ENCODE results near the gene RGCC.

The RGCC gene

GRCh38 chr13:41463838-41464602 is 6.7 kb downstream of the RGCC start:
- Histone ChIP-seq H3K4me3 (ENCODE audit: low read depth, low read length) (no peak overlapping the region), H3K4me2 (ENCODE audit: low read length) (no peak overlapping the region), H3K9me3 (ENCODE audit: control insufficient read depth, low read length) (no peaks in the 10 kb centered on the region), H3K27ac (peak overlapping the region; percentile 19), H3K36me3 (ENCODE audit: control insufficient read depth, insufficient read depth, low read length) (no peaks in the 10 kb centered on the region), H3K27me3 (ENCODE audit: control insufficient read depth, insufficient read depth, low read length) (no peaks in the 10 kb centered on the region), H2AFZ (no peak overlapping the region), H3K9ac (no peak overlapping the region), H3K79me2 (no peaks in the 10 kb centered on the region), H3K4me1 (no peaks in the 10 kb centered on the region)
- no peak for TF ChIP-seq CTCF (IDR thresholded peaks at IDR 0.05)

GRCh38 chr13:41465241-41465847 is 8.0 kb downstream of the RGCC start:
- H3K36me3 ChIP-seq (ENCODE audit: control insufficient read depth, insufficient read depth, low read length): no peaks in the 10 kb centered on the region
- H3K4me3 ChIP-seq (ENCODE audit: low read depth, low read length): no peak overlapping the region
- H2AFZ ChIP-seq: no peak overlapping the region
- H3K27ac ChIP-seq: peak overlapping the region; percentile 19
- no peaks in the 10 kb centered on the region for H3K27me3 ChIP-seq (ENCODE audit: control insufficient read depth, insufficient read depth, low read length)
- H3K4me2 ChIP-seq (ENCODE audit: low read length): no peak overlapping the region
- H3K9me3 ChIP-seq (ENCODE audit: control insufficient read depth, low read length): no peaks in the 10 kb centered on the region
- H3K4me1 ChIP-seq: no peaks in the 10 kb centered on the region
- H3K9ac ChIP-seq: no peak overlapping the region
- TF ChIP-seq CTCF (IDR thresholded peaks at IDR 0.05): no peak
- H3K79me2 ChIP-seq: no peaks in the 10 kb centered on the region

GRCh38 chr13:41465898-41466320 is 8.6 kb downstream of the RGCC start:
- Histone ChIP-seq H3K4me1 (no peaks in the 10 kb centered on the region), H3K27ac (peak overlapping the region; percentile 19)

GRCh38 chr13:41467425-41467945 is 10.1 kb downstream of the RGCC start:
- TF ChIP-seq CTCF (IDR thresholded peaks at IDR 0.05): no peak
- no peak overlapping the region for H3K4me3 ChIP-seq (ENCODE audit: low read depth, low read length)
- no peaks in the 10 kb centered on the region for H3K36me3 ChIP-seq (ENCODE audit: control insufficient read depth, insufficient read depth, low read length)
- no peaks in the 10 kb centered on the region for H3K4me1 ChIP-seq
- H3K79me2 ChIP-seq: no peaks in the 10 kb centered on the region
- no peak overlapping the region for H3K9ac ChIP-seq
- no peaks in the 10 kb centered on the region for H3K9me3 ChIP-seq (ENCODE audit: control insufficient read depth, low read length)
- no peak overlapping the region for H3K4me2 ChIP-seq (ENCODE audit: low read length)
- no peak overlapping the region for H2AFZ ChIP-seq
- no peaks in the 10 kb centered on the region for H3K27me3 ChIP-seq (ENCODE audit: control insufficient read depth, insufficient read depth, low read length)
- H3K27ac ChIP-seq: no peak overlapping the region

More at GRCh38 chr13:41465898-41466320, 8.6 kb downstream of the RGCC start:
- TF ChIP-seq CTCF (IDR thresholded peaks at IDR 0.05): no peak
- H3K4me3 ChIP-seq (ENCODE audit: low read depth, low read length): no peak overlapping the region
- H2AFZ ChIP-seq: no peak overlapping the region
- H3K79me2 ChIP-seq: no peaks in the 10 kb centered on the region
- H3K9me3 ChIP-seq (ENCODE audit: control insufficient read depth, low read length): no peaks in the 10 kb centered on the region
- no peaks in the 10 kb centered on the region for H3K27me3 ChIP-seq (ENCODE audit: control insufficient read depth, insufficient read depth, low read length)
- no peaks in the 10 kb centered on the region for H3K36me3 ChIP-seq (ENCODE audit: control insufficient read depth, insufficient read depth, low read length)
- no peak overlapping the region for H3K4me2 ChIP-seq (ENCODE audit: low read length)
- no peak overlapping the region for H3K9ac ChIP-seq

All from parathyroid adenoma (tissue), 2 donors.